ENCODE results near the gene SLC1A3. TPM values are rescaled to one million over a fixed set of nuclear protein-coding genes. Genes with fewer than 3 reads are reported as not detected.
A peak's percentile ranks its signal among the peaks of the same experiment; 100 is the strongest.

The SLC1A3 gene
- total RNA-seq, 1 donor from 2014 or later, result 0.82 TPM

GRCh38 chr5:36720688-36721087, 114.3 kb downstream of the SLC1A3 start:
- no peak for ATAC-seq (ENCODE audit: low read depth)
- Mint-ChIP-seq H3K9me3 (no peaks in the 10 kb centered on the region), H3K4me1 (peaks cover 60% of the 10 kb centered on the region), H3K27me3 (no peaks in the 10 kb centered on the region), H3K4me3 (peak overlapping the region; percentile 49), H3K27ac (peak overlapping the region; percentile 68), H3K36me3 (ENCODE audit: low read depth) (peaks cover 17% of the 10 kb centered on the region)
- POLR2A ChIA-PET, result interaction anchor here (0.7 to 1.9 kb wide), 5 partner anchors 10 to 381 kb away, joined by 3 to 6 read pairs (median 4); no protein-coding TSS in a partner anchor
- intact Hi-C loops (cut with micrococcal nuclease), result loop anchor here (5.0 to 10.0 kb wide), 5 partner anchors 476 to 1796 kb away; partner anchors contain the start of genes CPLANE1, DNAJC21, LMBRD2 and NADK2
- no peak for DNase-seq
- TF ChIP-seq CTCF (IDR thresholded peaks at IDR 0.05), result no peak
- CTCF ChIA-PET, result interaction anchor here (1.0 to 6.4 kb wide), 3 partner anchors 9 to 29 kb away, joined by 3 to 44 read pairs (median 4); no protein-coding TSS in a partner anchor

DNA sequence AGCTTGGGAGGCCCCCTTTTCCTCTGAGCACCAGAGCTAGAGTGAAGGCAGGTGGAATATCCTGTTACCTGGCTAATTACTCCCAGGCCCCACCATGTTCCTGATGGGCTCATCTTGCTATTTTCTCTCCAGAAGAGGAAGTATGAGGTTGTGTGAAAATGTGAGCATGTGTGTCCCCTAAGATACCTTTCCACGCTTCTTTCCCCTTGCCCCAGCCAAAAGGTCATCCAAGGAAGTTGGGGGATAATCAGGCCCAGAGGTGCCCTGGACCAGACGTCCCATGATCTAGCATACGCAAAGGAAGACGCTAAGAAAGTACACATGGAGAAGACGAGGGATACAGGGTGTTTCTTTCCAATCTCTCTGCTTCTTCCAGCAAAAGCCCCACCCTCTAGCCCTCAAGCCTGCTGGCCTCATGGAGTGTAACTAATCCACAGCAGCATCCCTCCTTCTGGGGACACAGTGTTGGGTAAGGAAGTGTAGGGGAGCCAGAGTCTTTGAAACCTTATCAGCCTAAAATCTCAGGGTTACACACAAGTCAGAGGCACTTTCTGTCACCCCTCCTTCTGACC, 115.3 kb downstream of the SLC1A3 start:
- ChIA-PET CTCF (interaction anchor here (1.0 to 6.4 kb wide), 4 partner anchors 22 to 457 kb away, joined by 4 to 44 read pairs (median 4); no protein-coding TSS in a partner anchor), POLR2A (interaction anchor here (1.5 to 4.0 kb wide), 4 partner anchors 20 to 155 kb away, joined by 4 to 45 read pairs (median 18); partner anchors contain the start of gene NIPBL)
- DNase-seq (no peak), ATAC-seq (ENCODE audit: low read depth) (no peak)
- TF ChIP-seq CTCF (IDR thresholded peaks at IDR 0.05), result no peak
- Mint-ChIP-seq H3K27me3 (no peaks in the 10 kb centered on the region), H3K4me3 (peak overlapping the region; percentile 5), H3K9me3 (no peaks in the 10 kb centered on the region), H3K27ac (peak overlapping the region; percentile 93), H3K4me1 (peaks cover 61% of the 10 kb centered on the region), H3K36me3 (ENCODE audit: low read depth) (peaks cover 11% of the 10 kb centered on the region)
- intact Hi-C loops (cut with micrococcal nuclease), result loop anchor here (5.0 to 10.0 kb wide), 5 partner anchors 477 to 1797 kb away; partner anchors contain the start of genes CPLANE1, DNAJC21, LMBRD2 and NADK2

DNA sequence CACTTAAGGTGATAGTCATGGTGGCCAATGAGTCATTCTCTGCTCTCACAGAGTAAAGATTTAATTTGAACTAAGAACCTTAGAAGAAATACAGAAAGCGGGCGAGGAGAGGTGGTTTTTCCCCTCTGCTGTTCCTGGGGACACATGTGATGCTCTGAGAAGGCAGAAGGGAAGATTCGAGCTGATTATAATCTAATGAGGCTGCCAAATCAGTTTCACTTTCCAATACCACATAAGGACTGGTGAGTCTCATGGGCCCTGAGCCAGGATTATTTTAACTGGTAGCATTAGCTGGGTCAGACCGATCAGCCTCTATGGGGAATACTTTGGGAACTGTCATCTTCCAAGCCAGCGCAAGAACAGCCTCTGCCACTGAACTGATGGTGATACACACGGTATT, 116.5 kb downstream of the SLC1A3 start:
- ATAC-seq (ENCODE audit: low read depth) (peak; percentile 15), DNase-seq (no peak)
- no peak for TF ChIP-seq CTCF (IDR thresholded peaks at IDR 0.05)
- H3K4me1 Mint-ChIP-seq, result peaks cover 61% of the 10 kb centered on the region
- peak overlapping the region; percentile 77 for H3K4me3 Mint-ChIP-seq
- ChIA-PET CTCF (interaction anchor here (0.8 to 6.4 kb wide), 7 partner anchors 17 to 481 kb away, joined by 3 to 44 read pairs (median 3); partner anchors contain the start of gene NADK2), POLR2A (interaction anchor here (0.8 to 4.0 kb wide), 5 partner anchors 13 to 481 kb away, joined by 5 to 45 read pairs (median 18); partner anchors contain the start of genes NADK2 and NIPBL)
- H3K27ac Mint-ChIP-seq, result peak overlapping the region; percentile 93
- no peaks in the 10 kb centered on the region for H3K27me3 Mint-ChIP-seq
- intact Hi-C loops (cut with micrococcal nuclease), result loop anchor here (1.0 to 10.0 kb wide), 6 partner anchors 22 to 1798 kb away; partner anchors contain the start of genes CPLANE1, DNAJC21, LMBRD2 and NADK2
- peaks cover 6% of the 10 kb centered on the region for H3K36me3 Mint-ChIP-seq (ENCODE audit: low read depth)
- H3K9me3 Mint-ChIP-seq, result no peaks in the 10 kb centered on the region

- ChIA-PET CTCF (interaction anchor here (0.9 to 6.4 kb wide), 3 partner anchors 16 to 32 kb away, joined by 3 to 44 read pairs (median 3); no protein-coding TSS in a partner anchor), POLR2A (interaction anchor here (1.6 to 4.0 kb wide), 5 partner anchors 23 to 647 kb away, joined by 5 to 45 read pairs (median 18); partner anchors contain the start of genes NADK2, NIPBL and NUP155)
- Mint-ChIP-seq H3K4me1 (peaks cover 63% of the 10 kb centered on the region), H3K27ac (peak overlapping the region; percentile 93), H3K9me3 (no peaks in the 10 kb centered on the region), H3K36me3 (ENCODE audit: low read depth) (peaks cover under 1% of the 10 kb centered on the region), H3K4me3 (peak overlapping the region; percentile 77), H3K27me3 (peaks cover 2% of the 10 kb centered on the region)
- intact Hi-C loops (cut with micrococcal nuclease), result loop anchor here (1.0 to 10.0 kb wide), 10 partner anchors 20 to 1799 kb away; partner anchors contain the start of genes CPLANE1, DNAJC21, LMBRD2 and NADK2
- peak; percentile 59 for ATAC-seq (ENCODE audit: low read depth)
- TF ChIP-seq CTCF (IDR thresholded peaks at IDR 0.05), result no peak
- DNase-seq, result peak; percentile 42
These were observed 117.5 kb downstream of the SLC1A3 start for GRCh38 chr5:36723912-36724311.
